Forelimb muscle (tissue), 1 donor: ENCODE results near the gene TSPYL2. TPM values are rescaled to one million over a fixed set of nuclear protein-coding genes. Genes with fewer than 3 reads are reported as not detected.

Experiments used
- DNase-seq: peaks from one replicate; pipeline ENCODE4 v3.0.0-alpha.2; 2013; ENCODE audit warnings: low read depth
- polyA plus RNA-seq: library from polyadenylated mRNA; unstranded; fragments of 120-200 nt; gene quantifications from one replicate; pipeline ENCODE4 v1.2.1, GENCODE V29; 2013; ENCODE audit not compliant: insufficient read length

TSPYL2 gene
- polyA plus RNA-seq, 1 donor, result 14.9 TPM

DNA sequence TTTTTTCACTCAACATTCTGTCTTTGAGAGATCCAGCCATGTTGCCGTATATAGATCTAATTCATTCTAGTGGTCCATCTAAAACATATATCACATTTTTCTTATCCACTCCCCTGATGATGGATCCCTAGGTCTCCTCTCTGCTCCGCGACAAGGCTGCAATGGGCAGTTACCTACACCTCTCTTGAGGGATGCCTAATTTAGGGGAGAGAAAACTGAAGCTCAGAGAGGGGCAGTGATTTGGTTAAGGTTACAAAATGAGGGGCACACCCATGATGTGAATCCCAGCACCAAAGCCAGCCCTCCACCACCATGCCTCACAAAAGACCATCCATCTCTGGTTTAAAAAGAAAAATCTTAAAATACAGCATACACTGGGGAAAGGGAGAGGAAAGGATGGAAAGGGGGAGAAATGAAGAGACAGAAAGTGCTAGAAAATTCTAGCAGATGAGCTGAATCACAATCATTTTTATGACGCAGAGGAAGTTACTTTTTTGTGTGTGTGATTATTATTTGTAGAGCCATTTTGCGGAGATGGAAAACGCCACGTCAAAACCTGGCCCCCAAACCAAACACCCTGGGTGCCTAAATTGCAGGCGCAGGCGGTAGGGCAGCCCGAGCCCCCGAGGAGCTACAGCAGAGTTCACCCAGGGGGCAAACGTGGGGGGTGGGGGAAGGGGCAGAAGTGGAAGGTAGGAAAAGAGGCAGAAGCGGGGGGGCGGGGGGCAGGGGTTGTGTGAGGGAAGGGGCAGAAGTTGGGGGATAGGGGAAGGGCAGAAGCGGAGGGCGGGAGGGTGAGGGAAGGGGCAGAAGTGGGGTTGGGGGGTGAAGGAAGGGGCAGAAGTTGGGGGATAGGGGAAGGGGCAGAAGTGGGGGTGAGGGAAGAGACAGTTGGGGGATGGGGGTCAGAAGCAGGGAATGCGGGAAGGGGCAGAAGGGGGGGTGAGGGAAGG lies 1.3 kb upstream of the TSPYL2 start:
- DNase-seq, result no peak

GRCh38 chrX:53082773-53083616 lies 828 bp downstream of the TSPYL2 start:
- no peak for DNase-seq

GRCh38 chrX:53084043-53084570 lies 1.9 kb downstream of the TSPYL2 start:
- no peak for DNase-seq

DNA sequence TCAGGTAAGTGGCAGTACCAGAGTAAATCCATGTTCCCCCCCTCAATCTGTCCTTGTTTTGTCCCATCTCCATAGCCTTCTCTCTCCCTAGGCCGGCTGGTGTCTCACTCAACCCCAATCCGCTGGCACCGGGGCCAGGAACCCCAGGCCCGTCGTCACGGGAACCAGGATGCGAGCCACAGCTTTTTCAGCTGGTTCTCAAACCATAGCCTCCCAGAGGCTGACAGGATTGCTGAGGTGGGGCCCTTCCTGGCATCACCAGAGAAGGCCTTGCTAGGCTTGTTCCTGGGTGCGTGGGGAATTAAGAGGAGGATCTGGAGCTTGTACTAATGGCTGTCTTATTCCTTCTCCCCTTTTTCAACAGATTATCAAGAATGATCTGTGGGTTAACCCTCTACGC lies 2.7 kb downstream of the TSPYL2 start:
- no peak for DNase-seq

- no peak for DNase-seq
Measured at GRCh38 chrX:53085661-53086229, 3.6 kb downstream of the TSPYL2 start.

- DNase-seq, result no peak
Measured at GRCh38 chrX:53086464-53086863, 4.3 kb downstream of the TSPYL2 start.

DNA sequence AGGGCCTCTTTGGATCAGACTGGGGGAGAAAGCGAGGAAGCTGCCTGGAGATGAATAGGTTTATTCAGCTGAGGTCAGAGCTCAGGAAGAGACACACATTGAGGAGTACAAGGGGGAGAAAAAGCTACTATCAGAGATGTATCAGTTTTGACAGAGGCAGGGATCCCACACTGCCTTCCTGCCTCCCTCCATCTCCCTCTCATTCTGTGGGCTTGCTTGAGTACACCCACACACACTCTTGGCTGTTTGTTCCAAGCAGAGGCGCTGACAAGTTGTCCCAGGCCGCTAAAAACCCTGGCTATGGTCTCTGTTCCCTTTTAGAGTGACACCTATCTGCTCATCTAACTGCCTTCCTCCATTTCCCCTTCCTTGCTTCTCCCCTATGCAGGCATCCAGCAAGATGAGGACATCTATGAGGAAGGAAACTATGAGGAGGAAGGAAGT lies 5.2 kb downstream of the TSPYL2 start:
- no peak for DNase-seq

GRCh38 chrX:53088136-53088974 lies 6.2 kb downstream of the TSPYL2 start:
- no peak for DNase-seq

GRCh38 chrX:53089224-53089842 lies 7.2 kb downstream of the TSPYL2 start:
- DNase-seq, result peak; percentile 53

GRCh38 chrX:53089925-53090324 lies 7.8 kb downstream of the TSPYL2 start:
- DNase-seq, result no peak

DNA sequence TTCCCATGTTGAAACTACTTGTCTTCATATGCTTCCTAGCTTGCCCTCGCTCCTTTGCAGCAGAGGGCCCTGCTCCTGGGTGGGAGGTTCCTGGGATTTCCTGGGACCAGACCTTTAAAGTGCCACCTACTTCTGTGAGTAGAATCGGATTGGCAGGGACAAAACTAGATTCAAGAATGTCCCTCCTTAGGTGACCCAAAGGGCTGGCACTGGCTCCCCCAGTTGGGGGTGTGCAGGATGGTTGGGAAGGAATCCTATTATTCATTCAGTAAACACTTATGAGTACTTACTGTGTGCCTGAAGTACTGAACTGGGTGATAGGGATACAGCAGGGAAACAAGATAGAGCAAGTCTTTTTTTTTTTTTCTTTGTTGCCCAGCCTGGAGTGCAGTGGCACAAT lies 9.2 kb downstream of the TSPYL2 start:
- no peak for DNase-seq

- no peak for DNase-seq
Measured at GRCh38 chrX:53093177-53093655, 11.0 kb downstream of the TSPYL2 start.

GRCh38 chrX:53093748-53094581 lies 11.8 kb downstream of the TSPYL2 start, which contains the start of gene KANTR:
KANTR (plus strand) TSS chrX:53094142; CDS start chrX:53124273, 30,131 bp downstream.
- DNase-seq, result peak; percentile 86

- no peak for DNase-seq
Measured at GRCh38 chrX:53094582-53094905, 12.4 kb downstream of the TSPYL2 start.

GRCh38 chrX:53095796-53096195 lies 13.6 kb downstream of the TSPYL2 start:
- DNase-seq, result no peak

DNA sequence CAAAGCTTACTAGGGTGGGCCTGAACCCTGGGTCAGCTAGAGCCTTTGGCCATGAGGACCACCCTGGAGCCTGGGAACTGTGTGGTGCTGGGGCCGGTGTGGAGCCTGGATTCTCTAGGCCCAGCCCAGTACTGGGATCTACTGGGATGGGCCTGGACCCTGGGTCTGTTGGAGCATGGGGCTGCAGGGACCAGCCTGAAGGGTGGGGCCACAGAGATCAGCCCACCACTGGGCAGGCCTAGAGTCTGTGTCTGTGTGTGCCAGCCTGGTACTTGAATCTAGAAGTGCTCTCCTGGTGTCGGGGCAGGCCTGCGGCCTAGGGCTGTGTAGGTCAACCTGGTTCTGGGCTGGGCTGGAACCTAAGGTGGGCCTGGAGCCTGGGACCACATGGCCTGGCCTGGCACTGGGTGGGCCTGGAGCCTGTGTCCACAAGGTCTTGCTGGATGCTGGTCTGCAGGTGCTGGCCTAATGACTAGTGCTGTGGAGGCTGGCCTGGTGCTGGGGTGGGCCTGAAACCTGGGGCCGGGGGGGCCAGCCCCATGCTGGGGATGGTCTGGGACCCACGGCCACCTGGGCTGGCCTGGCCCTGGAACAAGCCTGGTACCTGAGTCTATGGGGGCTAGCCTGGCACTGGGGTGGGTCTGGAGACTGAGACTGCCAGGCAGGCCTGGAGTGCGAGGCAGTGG lies 32.8 kb downstream of the TSPYL2 start:
- DNase-seq, result no peak

GRCh38 chrX:53115550-53115874 lies 33.3 kb downstream of the TSPYL2 start:
- DNase-seq, result no peak

DNA sequence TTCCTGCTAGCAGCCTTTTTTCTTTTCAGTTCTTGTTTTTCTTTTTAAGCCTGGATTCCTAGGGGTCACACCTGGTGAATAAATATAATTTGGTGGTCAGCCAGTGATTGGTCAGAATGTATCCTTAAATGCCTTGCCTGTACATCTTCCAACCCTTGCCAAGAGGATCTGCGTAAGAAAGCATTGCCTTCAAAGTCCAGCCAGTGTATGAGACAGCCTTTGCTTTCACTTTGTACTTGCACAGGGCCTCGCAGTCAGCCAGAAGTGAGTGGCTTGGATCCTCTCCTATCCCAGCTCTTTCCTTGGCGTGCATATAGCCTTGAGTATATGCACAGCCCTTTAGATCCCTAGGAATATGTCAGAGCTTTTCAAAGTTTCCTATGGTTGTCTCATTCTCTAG lies 33.9 kb downstream of the TSPYL2 start:
- no peak for DNase-seq

DNA sequence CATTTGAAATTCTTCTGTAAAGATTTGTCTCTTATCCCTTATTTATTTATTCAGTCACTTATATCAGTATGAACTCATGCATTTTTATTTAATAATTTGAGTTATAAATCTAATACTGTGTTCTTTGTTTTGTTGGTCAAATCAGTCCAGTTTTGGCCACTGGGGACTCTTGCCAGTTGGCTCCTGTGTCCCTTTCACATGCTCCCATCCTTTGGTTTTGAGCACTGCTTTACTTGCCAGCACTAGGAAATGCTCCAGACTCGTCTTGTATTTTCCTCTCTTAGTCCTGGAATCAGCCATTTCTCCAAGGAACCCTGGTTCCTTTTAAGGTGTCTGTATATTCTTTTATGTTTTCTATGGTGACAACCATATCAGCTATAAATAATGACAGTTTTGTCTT lies 39.8 kb downstream of the TSPYL2 start:
- no peak for DNase-seq
